Muscle of leg (tissue), 11 donors: ENCODE measurements around the gene QTRT2. TPM values are rescaled to one million over a fixed set of nuclear protein-coding genes. Genes with fewer than 3 reads are reported as not detected.

Source experiments
- DNase-seq: peaks from one replicate; pipeline ENCODE4 v3.0.0; 2013
- H3K27ac ChIP-seq: one replicate; pipeline ENCODE4 v1.5.1; 2013; ENCODE audit warnings: mild to moderate bottlenecking, low read length, control low read depth
- H3K27me3 ChIP-seq: one replicate; pipeline ENCODE4 v1.6.1; 2013; ENCODE audit warnings: low read length; ENCODE audit not compliant: control insufficient read depth, insufficient read depth
- H3K36me3 ChIP-seq: one replicate; pipeline ENCODE4 v1.6.1; 2013; ENCODE audit warnings: low read length; ENCODE audit not compliant: control insufficient read depth, insufficient read depth
- H3K4me1 ChIP-seq: one replicate; pipeline ENCODE4 v1.6.1; 2013; ENCODE audit warnings: low read length; ENCODE audit not compliant: control insufficient read depth, insufficient read depth
- H3K4me3 ChIP-seq: one replicate; pipeline ENCODE4 v1.5.1; 2013; ENCODE audit warnings: low read length, control low read depth
- H3K9me3 ChIP-seq: replicated peaks from 2 replicates; pipeline ENCODE4 v1.6.1; 2013; ENCODE audit warnings: low read depth, low read length; ENCODE audit not compliant: control insufficient read depth
- WGBS: methylation state at CpG from one replicate; pipeline ENCODE4 v1.1.5; 2013; ENCODE audit warnings: missing lambda C conversion rate; ENCODE audit not compliant: insufficient coverage; 5-methylcytosine and 5-hydroxymethylcytosine counted together
- polyA plus RNA-seq, 8 donors: library from polyadenylated mRNA; unstranded; fragments of 120-200 nt; gene quantifications; one replicate each; pipeline versions ENCODE4 v1.2.1 to v1.2.3, GENCODE V29; 2013; ENCODE audit warnings: inconsistent platforms in 1 of 8, low replicate concordance in 1 of 8; ENCODE audit not compliant: insufficient read length in 8 of 8, insufficient read depth in 1 of 8
- total RNA-seq: library from RNA; stranded (reverse); fragments of 120-200 nt; gene quantifications from one replicate; pipeline ENCODE4 v1.2.4, GENCODE V29; 2013

The QTRT2 gene
- total and polyA plus RNA-seq, 9 donors = 9.3 to 16.6 (median 11.2) TPM

DNA sequence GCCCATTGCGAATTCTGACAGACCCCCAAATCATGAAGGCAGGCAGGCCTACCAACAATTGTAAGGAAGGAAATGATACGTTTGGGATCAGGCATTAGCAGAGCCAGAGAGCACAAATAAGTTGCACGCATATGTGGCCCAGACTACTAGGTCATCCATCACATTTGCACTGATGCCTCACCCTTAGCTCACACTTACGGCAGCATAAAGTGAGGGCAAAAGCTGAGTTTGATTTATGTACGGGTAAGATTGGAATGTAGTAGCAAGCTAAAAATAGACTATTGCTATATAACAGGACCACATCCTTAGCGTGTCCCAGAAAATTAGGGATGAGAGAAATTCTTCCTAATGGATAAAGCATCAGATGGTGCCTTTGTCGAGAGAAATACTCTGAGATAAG is 58.6 kb downstream of the QTRT2 start:
- H3K27me3 ChIP-seq = no peaks in the 10 kb centered on the region
- WGBS = 93% methylated on average over 2 of the region's 7 CpGs
- H3K4me1 ChIP-seq = no peaks in the 10 kb centered on the region
- no peaks in the 10 kb centered on the region for H3K36me3 ChIP-seq
- H3K9me3 ChIP-seq = no peaks in the 10 kb centered on the region
- no peak for DNase-seq
- no peak overlapping the region for H3K27ac ChIP-seq
- H3K4me3 ChIP-seq = no peak overlapping the region

DNA sequence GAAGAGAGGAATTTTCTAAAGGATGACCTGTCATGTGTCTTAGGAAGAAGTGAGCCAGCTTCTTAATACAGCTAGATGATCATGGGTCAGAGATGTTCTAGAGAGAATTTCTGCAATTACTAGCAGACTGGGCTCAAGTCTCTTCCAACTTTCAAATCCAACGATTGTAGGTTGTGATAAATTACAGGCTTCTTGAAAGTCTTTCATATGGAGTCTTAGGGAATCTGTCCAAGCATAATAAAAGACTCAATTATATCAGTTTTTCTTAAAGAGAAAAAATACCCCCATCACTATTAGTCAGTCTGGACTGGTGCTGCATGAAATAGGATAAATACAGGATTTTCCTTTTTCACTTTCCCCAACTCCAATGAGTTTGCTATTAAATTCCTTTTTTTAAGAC is 63.2 kb downstream of the QTRT2 start:
- Histone ChIP-seq H3K27me3 (no peaks in the 10 kb centered on the region), H3K9me3 (no peaks in the 10 kb centered on the region), H3K27ac (no peak overlapping the region), H3K36me3 (no peaks in the 10 kb centered on the region), H3K4me1 (no peaks in the 10 kb centered on the region), H3K4me3 (no peak overlapping the region)
- WGBS = no CpG with 5 or more reads among the region's 1 CpG
- DNase-seq = no peak

DNA sequence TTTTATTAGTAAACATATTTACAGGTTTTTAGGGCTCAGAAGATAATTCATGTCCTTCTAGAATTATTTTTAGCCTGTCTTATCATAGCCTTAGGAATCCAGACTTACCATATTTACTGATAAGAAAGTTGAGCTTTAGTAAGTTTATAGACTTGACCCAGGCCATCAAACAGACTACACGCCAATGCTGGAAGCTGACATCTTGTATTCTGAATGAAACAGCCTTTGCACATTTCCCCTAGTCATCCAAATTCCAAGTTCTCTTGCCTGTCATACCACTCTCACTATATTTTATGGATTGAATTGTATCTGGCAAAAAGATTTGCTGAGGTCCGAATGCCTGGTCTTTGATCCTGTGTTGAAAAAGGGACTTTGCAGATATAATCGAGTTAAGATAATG is 63.7 kb downstream of the QTRT2 start:
- Histone ChIP-seq H3K9me3 (no peaks in the 10 kb centered on the region), H3K27me3 (no peaks in the 10 kb centered on the region), H3K27ac (no peak overlapping the region), H3K36me3 (no peaks in the 10 kb centered on the region), H3K4me1 (no peaks in the 10 kb centered on the region), H3K4me3 (no peak overlapping the region)
- no CpG with 5 or more reads among the region's 3 CpGs for WGBS
- no peak for DNase-seq

GRCh38 chr3:114122027-114122709 is 65.6 kb downstream of the QTRT2 start:
- Histone ChIP-seq H3K4me1 (no peaks in the 10 kb centered on the region), H3K36me3 (no peaks in the 10 kb centered on the region), H3K27ac (peak overlapping the region; percentile 53), H3K4me3 (no peak overlapping the region), H3K27me3 (no peaks in the 10 kb centered on the region), H3K9me3 (no peaks in the 10 kb centered on the region)
- WGBS = 86% methylated on average over 1 of the region's 4 CpGs
- DNase-seq = peak; percentile 26

GRCh38 chr3:114126461-114126860 is 69.9 kb downstream of the QTRT2 start:
- DNase-seq = no peak
- Histone ChIP-seq H3K4me3 (no peak overlapping the region), H3K4me1 (no peaks in the 10 kb centered on the region), H3K27ac (no peak overlapping the region), H3K9me3 (no peaks in the 10 kb centered on the region), H3K27me3 (no peaks in the 10 kb centered on the region), H3K36me3 (no peaks in the 10 kb centered on the region)
- WGBS = no CpG with 5 or more reads among the region's 1 CpG

GRCh38 chr3:114127517-114127916 is 71.0 kb downstream of the QTRT2 start:
- Histone ChIP-seq H3K4me1 (no peaks in the 10 kb centered on the region), H3K27me3 (no peaks in the 10 kb centered on the region), H3K27ac (no peak overlapping the region), H3K4me3 (no peak overlapping the region), H3K36me3 (no peaks in the 10 kb centered on the region), H3K9me3 (no peaks in the 10 kb centered on the region)
- WGBS = no CpG with 5 or more reads among the region's 3 CpGs
- DNase-seq = no peak

DNA sequence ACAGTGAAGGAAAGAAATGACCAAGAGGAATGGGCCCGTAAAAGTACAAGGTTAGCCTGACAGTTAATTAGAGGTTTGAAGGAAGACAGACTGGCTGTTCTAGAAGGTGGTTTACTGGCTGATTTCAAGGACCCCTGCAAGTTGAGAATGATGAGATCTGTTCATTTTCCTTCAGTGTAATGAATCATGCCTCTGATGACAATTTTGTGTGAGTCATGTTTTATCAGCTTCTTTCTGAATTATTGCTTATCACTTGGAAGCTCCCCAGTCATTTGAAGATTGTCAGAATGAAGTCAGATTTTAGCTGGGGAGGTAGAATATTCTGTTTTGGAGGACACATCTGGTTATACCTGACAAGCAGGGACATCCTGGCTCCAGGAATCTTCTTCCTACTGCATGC is 71.7 kb downstream of the QTRT2 start:
- Histone ChIP-seq H3K4me3 (no peak overlapping the region), H3K36me3 (no peaks in the 10 kb centered on the region), H3K9me3 (no peaks in the 10 kb centered on the region), H3K4me1 (no peaks in the 10 kb centered on the region), H3K27ac (no peak overlapping the region), H3K27me3 (no peaks in the 10 kb centered on the region)
- no peak for DNase-seq
- 86% methylated on average over 1 of the region's 1 CpG for WGBS

DNA sequence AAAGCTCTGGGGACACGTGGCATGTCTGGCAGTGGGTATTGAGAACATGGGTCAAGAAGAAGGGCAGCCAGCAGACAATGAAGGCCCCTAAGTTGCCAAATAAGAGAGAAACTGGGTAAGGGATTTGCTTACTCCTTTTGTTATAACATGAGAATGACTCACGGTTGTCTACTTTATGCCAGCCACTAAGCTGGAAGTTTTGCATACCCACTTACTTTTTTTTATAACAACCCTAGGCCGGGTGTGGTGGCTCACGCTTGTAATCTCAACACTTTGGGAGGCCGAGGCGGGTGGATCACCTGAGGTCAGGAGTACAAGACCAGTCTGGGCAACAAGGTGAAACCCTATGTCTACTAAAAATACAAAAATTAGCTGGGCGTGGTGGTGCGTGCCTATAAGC is 72.3 kb downstream of the QTRT2 start:
- H3K4me1 ChIP-seq = no peaks in the 10 kb centered on the region
- H3K27me3 ChIP-seq = no peaks in the 10 kb centered on the region
- no peaks in the 10 kb centered on the region for H3K36me3 ChIP-seq
- no peak overlapping the region for H3K27ac ChIP-seq
- DNase-seq = no peak
- WGBS = 89% methylated on average over 5 of the region's 8 CpGs
- H3K4me3 ChIP-seq = no peak overlapping the region
- H3K9me3 ChIP-seq = no peaks in the 10 kb centered on the region

- H3K4me1 ChIP-seq = no peaks in the 10 kb centered on the region
- no CpG with 5 or more reads among the region's 3 CpGs for WGBS
- no peaks in the 10 kb centered on the region for H3K36me3 ChIP-seq
- no peaks in the 10 kb centered on the region for H3K27me3 ChIP-seq
- no peak overlapping the region for H3K4me3 ChIP-seq
- H3K9me3 ChIP-seq = no peaks in the 10 kb centered on the region
- no peak for DNase-seq
- H3K27ac ChIP-seq = no peak overlapping the region
Observed at GRCh38 chr3:114132500-114132899, 76.0 kb downstream of the QTRT2 start.

- no peak overlapping the region for H3K27ac ChIP-seq
- no peak for DNase-seq
- H3K4me1 ChIP-seq = no peaks in the 10 kb centered on the region
- WGBS = no CpG with 5 or more reads among the region's 3 CpGs
- no peaks in the 10 kb centered on the region for H3K36me3 ChIP-seq
- H3K27me3 ChIP-seq = no peaks in the 10 kb centered on the region
- no peaks in the 10 kb centered on the region for H3K9me3 ChIP-seq
- H3K4me3 ChIP-seq = no peak overlapping the region
Observed at GRCh38 chr3:114133947-114134346, 77.4 kb downstream of the QTRT2 start.
